ENCODE data around the gene PLD3.

The PLD3 gene

DNA sequence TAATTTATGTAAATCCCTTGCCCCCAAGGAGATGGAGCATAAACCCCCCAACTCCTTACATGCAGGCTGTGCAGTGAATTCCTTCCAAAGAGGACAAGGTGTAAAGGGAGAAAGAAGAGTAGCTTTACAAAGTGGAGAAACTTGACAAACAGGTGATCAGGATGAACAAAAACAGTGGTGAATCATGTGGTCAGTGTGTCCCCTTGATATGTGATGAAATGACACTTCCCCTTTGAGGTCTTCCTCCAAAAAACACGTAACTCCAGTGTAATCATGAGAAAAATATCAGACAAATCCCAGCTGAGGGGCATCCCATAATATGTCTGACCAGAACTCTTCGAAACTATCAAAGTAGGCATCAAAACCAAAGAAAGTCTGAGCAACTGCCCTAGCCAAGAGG, 33.8 kb upstream of the PLD3 start:
- H3K27me3 ChIP-seq (ENCODE audit: control insufficient read depth, insufficient read depth, low read length, poor library complexity, severe bottlenecking), result no peaks in the 10 kb centered on the region
- H3K9me3 ChIP-seq (ENCODE audit: control insufficient read depth, low read length), result no peaks in the 10 kb centered on the region
- H3K4me1 ChIP-seq (ENCODE audit: control insufficient read depth, insufficient read depth, low read length), result no peaks in the 10 kb centered on the region
- H3K4me3 ChIP-seq (ENCODE audit: insufficient read depth, low read depth, low read length), result no peak overlapping the region
- no peak overlapping the region for H3K27ac ChIP-seq (ENCODE audit: insufficient read depth, low read depth, low read length, poor library complexity, severe bottlenecking)
- no peaks in the 10 kb centered on the region for H3K36me3 ChIP-seq (ENCODE audit: control insufficient read depth, insufficient read depth, low read length)
- 87 to 94% methylated on average over 2 of the region's 2 CpGs for WGBS, 2 experiments

- no peaks in the 10 kb centered on the region for H3K4me1 ChIP-seq (ENCODE audit: control insufficient read depth, insufficient read depth, low read length)
- H3K9me3 ChIP-seq (ENCODE audit: control insufficient read depth, low read length), result no peaks in the 10 kb centered on the region
- WGBS, 2 experiments, result 93% methylated on average over 5 of the region's 5 CpGs
- no peaks in the 10 kb centered on the region for H3K36me3 ChIP-seq (ENCODE audit: control insufficient read depth, insufficient read depth, low read length)
- no peaks in the 10 kb centered on the region for H3K27me3 ChIP-seq (ENCODE audit: control insufficient read depth, insufficient read depth, low read length, poor library complexity, severe bottlenecking)
- no peak overlapping the region for H3K4me3 ChIP-seq (ENCODE audit: insufficient read depth, low read depth, low read length)
- no peak overlapping the region for H3K27ac ChIP-seq (ENCODE audit: insufficient read depth, low read depth, low read length, poor library complexity, severe bottlenecking)
Measured at GRCh38 chr19:40315812-40316470, 32.6 kb upstream of the PLD3 start.

DNA sequence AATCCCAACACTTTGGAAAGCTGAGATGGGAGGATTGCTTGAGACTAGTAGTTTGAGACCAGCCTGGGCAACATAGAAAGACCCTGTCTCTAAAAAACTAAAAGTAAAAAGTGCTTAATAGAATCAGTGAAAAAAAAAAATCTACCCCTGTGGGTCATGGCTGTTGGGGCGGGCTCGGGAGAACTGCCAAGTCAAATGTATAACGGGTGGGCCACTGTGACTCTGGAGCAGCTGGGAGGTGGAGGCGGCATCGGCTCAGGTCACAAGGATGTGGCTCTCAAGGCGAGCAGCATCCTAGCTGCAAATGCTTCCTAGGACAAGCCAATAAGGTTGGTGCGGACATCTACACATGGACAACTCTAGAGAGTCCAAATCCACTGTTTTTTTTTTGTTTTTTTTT, 31.2 kb upstream of the PLD3 start:
- Histone ChIP-seq H3K27ac (ENCODE audit: insufficient read depth, low read depth, low read length, poor library complexity, severe bottlenecking) (no peak overlapping the region), H3K9me3 (ENCODE audit: control insufficient read depth, low read length) (no peaks in the 10 kb centered on the region), H3K4me1 (ENCODE audit: control insufficient read depth, insufficient read depth, low read length) (no peaks in the 10 kb centered on the region), H3K4me3 (ENCODE audit: insufficient read depth, low read depth, low read length) (no peak overlapping the region), H3K27me3 (ENCODE audit: control insufficient read depth, insufficient read depth, low read length, poor library complexity, severe bottlenecking) (no peaks in the 10 kb centered on the region), H3K36me3 (ENCODE audit: control insufficient read depth, insufficient read depth, low read length) (peaks cover 11% of the 10 kb centered on the region)
- WGBS, 2 experiments, result 91 to 96% methylated on average over 7 of the region's 7 CpGs

DNA sequence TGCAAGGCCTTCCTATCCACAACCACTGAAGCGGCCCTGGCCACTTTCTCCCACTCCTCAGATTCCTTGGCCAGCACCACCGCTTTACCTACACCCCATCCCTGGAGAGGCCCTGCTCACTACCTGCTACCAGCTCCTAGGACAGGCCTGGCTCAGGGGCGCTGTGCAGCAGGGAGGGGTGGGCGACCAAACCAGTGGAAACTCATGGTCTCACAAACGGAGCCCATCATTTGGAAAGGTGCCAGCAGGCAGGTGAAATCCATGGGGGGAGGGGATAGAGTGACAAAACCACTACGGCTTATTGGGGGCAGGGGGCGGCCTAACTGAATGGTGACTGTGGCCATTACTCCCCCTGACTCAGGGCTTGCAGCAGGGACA, 27.9 kb upstream of the PLD3 start:
- Histone ChIP-seq H3K4me1 (ENCODE audit: control insufficient read depth, insufficient read depth, low read length) (no peaks in the 10 kb centered on the region), H3K27me3 (ENCODE audit: control insufficient read depth, insufficient read depth, low read length, poor library complexity, severe bottlenecking) (no peaks in the 10 kb centered on the region), H3K4me3 (ENCODE audit: insufficient read depth, low read depth, low read length) (no peak overlapping the region), H3K9me3 (ENCODE audit: control insufficient read depth, low read length) (no peaks in the 10 kb centered on the region), H3K27ac (ENCODE audit: insufficient read depth, low read depth, low read length, poor library complexity, severe bottlenecking) (no peak overlapping the region), H3K36me3 (ENCODE audit: control insufficient read depth, insufficient read depth, low read length) (peaks cover 22% of the 10 kb centered on the region)
- WGBS, 2 experiments, result 95 to 96% methylated on average over 7 of the region's 7 CpGs

GRCh38 chr19:40321076-40321475, 27.4 kb upstream of the PLD3 start:
- Histone ChIP-seq H3K4me1 (ENCODE audit: control insufficient read depth, insufficient read depth, low read length) (no peaks in the 10 kb centered on the region), H3K36me3 (ENCODE audit: control insufficient read depth, insufficient read depth, low read length) (peaks cover 24% of the 10 kb centered on the region), H3K4me3 (ENCODE audit: insufficient read depth, low read depth, low read length) (no peak overlapping the region), H3K27me3 (ENCODE audit: control insufficient read depth, insufficient read depth, low read length, poor library complexity, severe bottlenecking) (no peaks in the 10 kb centered on the region), H3K27ac (ENCODE audit: insufficient read depth, low read depth, low read length, poor library complexity, severe bottlenecking) (no peak overlapping the region), H3K9me3 (ENCODE audit: control insufficient read depth, low read length) (no peaks in the 10 kb centered on the region)
- WGBS, 2 experiments, result 96% methylated on average over 18 of the region's 18 CpGs

DNA sequence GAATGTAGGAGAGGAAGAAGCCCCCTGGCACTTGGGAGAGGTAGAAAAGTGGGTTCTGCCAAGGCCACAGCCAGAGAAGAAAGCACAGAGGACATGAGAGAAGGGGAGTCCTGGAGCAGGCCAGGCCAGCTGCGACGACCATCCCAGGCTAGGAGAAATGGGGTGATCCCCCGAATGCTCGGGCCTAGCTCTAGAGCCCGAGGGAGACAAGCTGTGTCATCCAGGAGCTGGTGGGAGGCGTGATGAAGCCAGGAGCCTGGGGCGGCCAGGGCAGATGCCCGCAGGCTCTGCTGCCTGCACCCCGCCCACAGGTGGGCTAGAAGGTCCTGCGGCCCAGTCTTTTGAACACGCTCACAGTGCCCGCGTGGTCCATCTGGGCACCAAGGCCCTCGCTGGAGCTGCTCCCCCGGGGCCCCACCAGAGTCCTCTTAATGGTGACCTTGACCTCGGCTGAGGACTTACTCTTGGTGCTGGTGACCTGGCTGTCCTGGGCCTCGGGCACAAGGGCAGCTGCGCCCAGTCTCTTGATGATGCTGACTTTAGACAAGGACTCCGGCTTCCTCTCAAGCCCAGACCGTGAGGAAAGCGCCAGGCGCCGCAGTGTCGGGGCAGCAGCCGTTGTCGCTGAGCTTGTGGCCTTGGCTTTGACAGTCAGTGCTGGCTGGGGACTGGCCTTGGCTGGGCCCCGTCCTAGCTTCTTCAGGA, 26.8 kb upstream of the PLD3 start:
- Histone ChIP-seq H3K9me3 (ENCODE audit: control insufficient read depth, low read length) (no peaks in the 10 kb centered on the region), H3K4me3 (ENCODE audit: insufficient read depth, low read depth, low read length) (no peak overlapping the region), H3K4me1 (ENCODE audit: control insufficient read depth, insufficient read depth, low read length) (no peaks in the 10 kb centered on the region), H3K27me3 (ENCODE audit: control insufficient read depth, insufficient read depth, low read length, poor library complexity, severe bottlenecking) (no peaks in the 10 kb centered on the region), H3K36me3 (ENCODE audit: control insufficient read depth, insufficient read depth, low read length) (peaks cover 29% of the 10 kb centered on the region), H3K27ac (ENCODE audit: insufficient read depth, low read depth, low read length, poor library complexity, severe bottlenecking) (no peak overlapping the region)
- 95 to 96% methylated on average over 27 of the region's 27 CpGs for WGBS, 2 experiments

DNA sequence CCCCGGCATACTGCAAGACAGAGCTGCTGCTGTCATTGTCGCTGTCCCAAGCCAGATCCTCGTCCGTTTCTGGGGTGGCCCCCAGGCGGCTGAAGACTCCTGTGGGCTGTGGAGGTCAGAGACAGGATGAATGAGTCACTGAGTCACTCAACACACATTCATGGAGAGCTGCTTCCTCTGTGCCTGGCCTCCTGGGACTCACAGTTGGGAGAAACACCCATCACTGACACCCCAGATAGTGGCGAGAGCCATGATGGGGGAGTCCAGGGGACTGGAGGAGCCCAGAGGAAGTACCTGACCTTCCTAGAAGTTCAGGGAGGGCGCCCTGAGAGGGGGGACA, 26.3 kb upstream of the PLD3 start:
- H3K27me3 ChIP-seq (ENCODE audit: control insufficient read depth, insufficient read depth, low read length, poor library complexity, severe bottlenecking), result no peaks in the 10 kb centered on the region
- no peak overlapping the region for H3K4me3 ChIP-seq (ENCODE audit: insufficient read depth, low read depth, low read length)
- no peak overlapping the region for H3K27ac ChIP-seq (ENCODE audit: insufficient read depth, low read depth, low read length, poor library complexity, severe bottlenecking)
- 95% methylated on average over 7 of the region's 7 CpGs for WGBS, 2 experiments
- H3K4me1 ChIP-seq (ENCODE audit: control insufficient read depth, insufficient read depth, low read length), result no peaks in the 10 kb centered on the region
- H3K36me3 ChIP-seq (ENCODE audit: control insufficient read depth, insufficient read depth, low read length), result peaks cover 29% of the 10 kb centered on the region
- H3K9me3 ChIP-seq (ENCODE audit: control insufficient read depth, low read length), result no peaks in the 10 kb centered on the region

- H3K27me3 ChIP-seq (ENCODE audit: control insufficient read depth, insufficient read depth, low read length, poor library complexity, severe bottlenecking), result no peaks in the 10 kb centered on the region
- H3K4me3 ChIP-seq (ENCODE audit: insufficient read depth, low read depth, low read length), result no peak overlapping the region
- 96% methylated on average over 15 of the region's 15 CpGs for WGBS, 2 experiments
- no peaks in the 10 kb centered on the region for H3K4me1 ChIP-seq (ENCODE audit: control insufficient read depth, insufficient read depth, low read length)
- H3K36me3 ChIP-seq (ENCODE audit: control insufficient read depth, insufficient read depth, low read length), result peaks cover 34% of the 10 kb centered on the region
- H3K9me3 ChIP-seq (ENCODE audit: control insufficient read depth, low read length), result no peaks in the 10 kb centered on the region
- H3K27ac ChIP-seq (ENCODE audit: insufficient read depth, low read depth, low read length, poor library complexity, severe bottlenecking), result no peak overlapping the region
Measured at GRCh38 chr19:40322951-40323615, 25.4 kb upstream of the PLD3 start.

- H3K36me3 ChIP-seq (ENCODE audit: control insufficient read depth, insufficient read depth, low read length), result peaks cover 40% of the 10 kb centered on the region
Measured at GRCh38 chr19:40323705-40324104, 24.8 kb upstream of the PLD3 start.

GRCh38 chr19:40326201-40326600, 22.3 kb upstream of the PLD3 start:
- H3K27ac ChIP-seq (ENCODE audit: insufficient read depth, low read depth, low read length, poor library complexity, severe bottlenecking), result no peak overlapping the region
- H3K36me3 ChIP-seq (ENCODE audit: control insufficient read depth, insufficient read depth, low read length), result peaks cover 43% of the 10 kb centered on the region
- no peaks in the 10 kb centered on the region for H3K4me1 ChIP-seq (ENCODE audit: control insufficient read depth, insufficient read depth, low read length)
- no peaks in the 10 kb centered on the region for H3K9me3 ChIP-seq (ENCODE audit: control insufficient read depth, low read length)
- 94 to 95% methylated on average over 14 of the region's 14 CpGs for WGBS, 2 experiments
- no peaks in the 10 kb centered on the region for H3K27me3 ChIP-seq (ENCODE audit: control insufficient read depth, insufficient read depth, low read length, poor library complexity, severe bottlenecking)
- H3K4me3 ChIP-seq (ENCODE audit: insufficient read depth, low read depth, low read length), result no peak overlapping the region

More at GRCh38 chr19:40323705-40324104, 24.8 kb upstream of the PLD3 start:
- WGBS, 2 experiments, result 94 to 97% methylated on average over 13 of the region's 13 CpGs
- no peak overlapping the region for H3K27ac ChIP-seq (ENCODE audit: insufficient read depth, low read depth, low read length, poor library complexity, severe bottlenecking)
- H3K4me1 ChIP-seq (ENCODE audit: control insufficient read depth, insufficient read depth, low read length), result no peaks in the 10 kb centered on the region
- no peaks in the 10 kb centered on the region for H3K9me3 ChIP-seq (ENCODE audit: control insufficient read depth, low read length)
- H3K4me3 ChIP-seq (ENCODE audit: insufficient read depth, low read depth, low read length), result no peak overlapping the region
- no peaks in the 10 kb centered on the region for H3K27me3 ChIP-seq (ENCODE audit: control insufficient read depth, insufficient read depth, low read length, poor library complexity, severe bottlenecking)

Data from ectodermal cell (in vitro differentiated cells).